Peyer's patch (tissue), 4 donors: ENCODE measurements around the gene PYGM.

Source experiments
- CTCF ChIP-seq, 6 experiments: fragments of 450-650 bp in 4 of 6; fragments of 200-600 bp in 2 of 6; sonication (generic) in 1 of 6; IDR thresholded peaks; one replicate each; pipeline ENCODE4 v1.5.1; 2017 to 2019; ENCODE audit warnings: antibody characterized with exemption in 6 of 6, mild to moderate bottlenecking in 3 of 6, moderate library complexity in 1 of 6
- POLR2A ChIP-seq, 2 donors: fragments of 450-650 bp; IDR thresholded peaks; one replicate each; pipeline ENCODE4 v1.5.1; 2017; ENCODE audit warnings: antibody characterized with exemption in 2 of 2, mild to moderate bottlenecking in 2 of 2, moderate library complexity in 2 of 2

DNA sequence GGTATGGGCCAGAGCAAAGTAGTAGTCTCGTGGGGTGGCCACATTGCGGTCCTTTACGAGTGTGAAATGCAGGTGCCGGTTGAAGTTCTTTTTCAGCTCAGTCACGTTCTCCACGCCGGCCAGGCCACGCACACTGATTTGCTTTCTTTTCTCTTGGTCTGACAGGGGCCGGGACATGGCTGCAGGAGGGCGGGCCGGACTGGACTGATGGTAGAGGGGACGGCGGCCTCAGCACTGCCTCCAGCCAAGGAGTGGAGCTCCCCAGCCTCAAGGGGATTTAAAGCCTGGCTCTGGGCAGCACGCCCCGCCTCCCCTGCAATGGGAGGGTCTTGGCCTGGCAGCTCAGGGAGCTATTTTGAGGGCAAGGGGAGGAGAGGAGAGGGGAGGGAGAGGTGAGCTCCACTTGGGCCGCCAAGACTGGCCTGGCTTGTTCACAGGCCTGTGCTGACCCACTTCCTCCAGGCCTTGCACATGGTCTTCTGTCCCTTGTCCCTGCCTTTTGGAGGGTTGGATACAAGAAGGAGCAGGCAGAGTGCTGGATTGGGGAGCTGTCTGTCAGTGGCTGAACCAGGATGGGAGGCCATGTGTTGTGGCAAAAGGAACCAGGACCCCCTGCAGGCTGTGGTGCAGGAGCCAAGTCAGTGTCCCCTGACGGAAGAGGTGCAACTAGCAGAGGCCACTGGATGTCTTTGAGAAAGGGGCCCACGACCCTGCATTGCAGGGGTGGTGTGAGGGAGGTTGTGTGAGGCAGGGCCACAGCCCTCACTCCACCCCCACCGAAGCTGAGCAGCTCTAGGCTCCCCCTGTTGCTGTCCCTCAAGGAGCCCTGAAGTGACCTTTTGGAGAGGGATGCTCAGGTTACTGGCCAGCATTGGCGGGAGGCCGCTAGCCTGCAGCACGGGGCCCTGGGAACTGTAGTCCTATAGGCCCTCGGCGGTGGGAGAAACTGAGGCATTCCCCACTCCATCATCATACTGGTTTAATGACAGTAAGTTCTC is at the start of gene PYGM:
- TF ChIP-seq POLR2A (IDR thresholded peaks at IDR 0.05) (no peak), CTCF (IDR thresholded peaks at IDR 0.05) (no peak)
